K562 (cell line): ENCODE results near the gene RNF215.
A peak's percentile ranks its signal among the peaks of the same experiment; 100 is the strongest.

Experiments
- BMI1 ChIP-seq: fragments of 150-350 bp; IDR thresholded peaks from 2 replicates; pipeline ENCODE4 v1.6.1; 2014; ENCODE audit warnings: low read length
- CHD4 ChIP-seq: fragments of 200-600 bp; sonication (generic); IDR thresholded peaks from 3 replicates; pipeline ENCODE4 v1.6.1; 2012; ENCODE audit warnings: low read depth, mild to moderate bottlenecking, mixed read lengths, low read length, inconsistent platforms; ENCODE audit not compliant: insufficient read depth, insufficient replicate concordance, poor library complexity, severe bottlenecking
- CREB1 ChIP-seq, 2 experiments: sonication (generic) in 1 of 2; formaldehyde crosslinking in 1 of 2; IDR thresholded peaks; 2 replicates each; pipeline versions ENCODE4 v1.6.1 to v1.8.0; 2012 to 2022; ENCODE audit warnings: inconsistent platforms in 1 of 2, mild to moderate bottlenecking in 1 of 2, missing genetic modification reagents in 1 of 2, moderate library complexity in 1 of 2
- FOXP1 ChIP-seq: sonication (generic); formaldehyde crosslinking; IDR thresholded peaks from 2 replicates; pipeline ENCODE4 v1.8.0; 2022; ENCODE audit warnings: mild to moderate bottlenecking, missing genetic modification reagents
- JUN ChIP-seq, 2 experiments: sonication (generic) in 1 of 2; formaldehyde crosslinking in 1 of 2; IDR thresholded peaks; 2 replicates each; pipeline versions ENCODE4 v1.6.1 to v1.8.0; 2012 to 2022; ENCODE audit warnings: borderline replicate concordance in 2 of 2, mild to moderate bottlenecking in 2 of 2, improper control_type of control experiment in 1 of 2, low read depth in 1 of 2, low read length in 1 of 2, missing genetic modification reagents in 1 of 2
- NFYB ChIP-seq: IDR thresholded peaks from 2 replicates; pipeline ENCODE4 v1.6.1; 2011; ENCODE audit warnings: mild to moderate bottlenecking, moderate library complexity; ENCODE audit not compliant: insufficient read length; ENCODE audit errors: extremely low read depth
- POLR2A ChIP-seq: fragments of 450-650 bp; conservative IDR thresholded peaks from 2 replicates; pipeline ENCODE4 v1.6.1; 2016
- RCOR1 ChIP-seq, 2 experiments: IDR thresholded peaks; 2 replicates each; pipeline ENCODE4 v1.6.1; 2012; ENCODE audit warnings: low read depth in 2 of 2, low read length in 2 of 2, borderline replicate concordance in 1 of 2, improper control_type of control experiment in 1 of 2
- SNIP1 ChIP-seq: fragments of 450-650 bp; IDR thresholded peaks from 2 replicates; pipeline ENCODE4 v1.7.1; 2017; ENCODE audit warnings: low read depth, mild to moderate bottlenecking
- ZNF274 ChIP-seq: IDR thresholded peaks from 2 replicates; pipeline ENCODE4 v1.6.1; 2011; ENCODE audit warnings: low read depth, mild to moderate bottlenecking, low read length, moderate library complexity, borderline replicate concordance
- ZSCAN32 ChIP-seq: fragments of 450-650 bp; formaldehyde crosslinking; IDR thresholded peaks from 2 replicates; pipeline ENCODE4 v1.4.0; 2020; ENCODE audit warnings: mild to moderate bottlenecking, moderate library complexity
- TF ChIP-seq, protein P1 (sequence below): sonication (generic); formaldehyde crosslinking; IDR thresholded peaks from 2 replicates; pipeline ENCODE4 v1.8.0; 2022; ENCODE audit warnings: mild to moderate bottlenecking, missing genetic modification reagents
- TF ChIP-seq, protein P2 (sequence below): fragments of 250-450 bp; sonication (Bioruptor Pico); IDR thresholded peaks from 2 replicates; pipeline ENCODE4 v1.5.1; 2021; ENCODE audit warnings: mild to moderate bottlenecking
- TF ChIP-seq, protein P3 (sequence below): fragments of 250-450 bp; sonication (Bioruptor Pico); IDR thresholded peaks from 2 replicates; pipeline ENCODE4 v1.5.0; 2021

DNA sequence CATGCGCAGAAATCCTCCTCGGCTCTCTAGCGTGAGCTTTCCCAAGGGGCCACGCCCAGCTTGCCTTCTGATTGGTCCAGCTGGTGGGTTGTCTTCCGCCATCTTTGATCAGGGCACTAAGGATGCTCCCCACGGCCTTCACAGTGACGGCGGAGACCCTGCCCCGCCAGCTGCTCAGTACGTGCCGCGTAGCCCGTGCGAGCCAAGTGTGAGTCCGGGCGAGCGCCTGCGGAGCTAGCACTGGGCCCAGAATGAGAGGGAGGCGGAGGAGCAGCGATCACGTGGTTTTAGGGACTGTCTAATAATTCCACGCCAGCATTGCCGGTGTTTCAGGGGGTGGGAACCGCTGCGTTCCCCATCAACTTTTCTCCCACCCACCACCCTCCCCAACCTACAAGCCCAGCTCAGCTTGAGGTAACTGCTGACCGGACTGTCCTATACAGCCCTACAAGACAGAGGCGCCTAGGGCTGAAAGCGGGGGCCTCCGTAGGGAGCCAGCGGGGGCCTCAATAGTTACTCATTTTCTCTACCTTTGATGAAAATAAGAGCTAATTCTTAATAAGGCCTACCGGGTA lies 36.8 kb upstream of the RNF215 start:
- TF ChIP-seq POLR2A (peak; percentile 29; the same call in 1 of the 2 replicates), JUN (IDR thresholded peaks at IDR 0.05; ENCODE audit: borderline replicate concordance, low read depth, low read length) (no peak; the same call in 1 of the 2 replicates), JUN (CRISPR knock-in tag; IDR thresholded peaks at IDR 0.05; ENCODE audit: borderline replicate concordance) (no peak), SNIP1 (no peak), CHD4 (no peak), NFYB (peak; percentile 57), BMI1 (no peak), RCOR1 (IDR thresholded peaks at IDR 0.05; ENCODE audit: borderline replicate concordance in 1 of 2, low read depth in 2 of 2, low read length in 2 of 2) (peak in 1 of 2 experiments; percentile 78; a peak in 2 of 4 replicates), FOXP1 (CRISPR knock-in tag) (no peak), CREB1 (IDR thresholded peaks at IDR 0.05) (peak; percentile 82), CREB1 (CRISPR knock-in tag; IDR thresholded peaks at IDR 0.05) (peak; percentile 91), ZSCAN32 (no peak), ZNF274 (no peak)
- TF ChIP-seq, protein P1, sequence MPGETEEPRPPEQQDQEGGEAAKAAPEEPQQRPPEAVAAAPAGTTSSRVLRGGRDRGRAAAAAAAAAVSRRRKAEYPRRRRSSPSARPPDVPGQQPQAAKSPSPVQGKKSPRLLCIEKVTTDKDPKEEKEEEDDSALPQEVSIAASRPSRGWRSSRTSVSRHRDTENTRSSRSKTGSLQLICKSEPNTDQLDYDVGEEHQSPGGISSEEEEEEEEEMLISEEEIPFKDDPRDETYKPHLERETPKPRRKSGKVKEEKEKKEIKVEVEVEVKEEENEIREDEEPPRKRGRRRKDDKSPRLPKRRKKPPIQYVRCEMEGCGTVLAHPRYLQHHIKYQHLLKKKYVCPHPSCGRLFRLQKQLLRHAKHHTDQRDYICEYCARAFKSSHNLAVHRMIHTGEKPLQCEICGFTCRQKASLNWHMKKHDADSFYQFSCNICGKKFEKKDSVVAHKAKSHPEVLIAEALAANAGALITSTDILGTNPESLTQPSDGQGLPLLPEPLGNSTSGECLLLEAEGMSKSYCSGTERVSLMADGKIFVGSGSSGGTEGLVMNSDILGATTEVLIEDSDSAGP (CRISPR knock-in tag): 0 out of 2 replicates have a peak, but pooled peaks have one; percentile 34
- TF ChIP-seq, protein P2, sequence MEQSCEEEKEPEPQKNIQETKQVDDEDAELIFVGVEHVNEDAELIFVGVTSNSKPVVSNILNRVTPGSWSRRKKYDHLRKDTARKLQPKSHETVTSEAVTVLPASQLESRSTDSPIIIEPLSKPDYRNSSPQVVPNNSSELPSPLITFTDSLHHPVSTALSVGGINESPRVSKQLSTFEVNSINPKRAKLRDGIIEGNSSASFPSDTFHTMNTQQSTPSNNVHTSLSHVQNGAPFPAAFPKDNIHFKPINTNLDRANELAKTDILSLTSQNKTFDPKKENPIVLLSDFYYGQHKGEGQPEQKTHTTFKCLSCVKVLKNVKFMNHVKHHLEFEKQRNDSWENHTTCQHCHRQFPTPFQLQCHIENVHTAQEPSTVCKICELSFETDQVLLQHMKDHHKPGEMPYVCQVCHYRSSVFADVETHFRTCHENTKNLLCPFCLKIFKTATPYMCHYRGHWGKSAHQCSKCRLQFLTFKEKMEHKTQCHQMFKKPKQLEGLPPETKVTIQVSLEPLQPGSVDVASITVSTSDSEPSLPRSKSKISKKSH (CRISPR knock-in tag): no peak
- TF ChIP-seq, protein P3, sequence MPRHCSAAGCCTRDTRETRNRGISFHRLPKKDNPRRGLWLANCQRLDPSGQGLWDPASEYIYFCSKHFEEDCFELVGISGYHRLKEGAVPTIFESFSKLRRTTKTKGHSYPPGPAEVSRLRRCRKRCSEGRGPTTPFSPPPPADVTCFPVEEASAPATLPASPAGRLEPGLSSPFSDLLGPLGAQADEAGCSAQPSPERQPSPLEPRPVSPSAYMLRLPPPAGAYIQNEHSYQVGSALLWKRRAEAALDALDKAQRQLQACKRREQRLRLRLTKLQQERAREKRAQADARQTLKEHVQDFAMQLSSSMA: no peak
